Breast epithelium (tissue), 4 donors: Measurements from ENCODE around the gene MEG3. TPM values are rescaled to one million over a fixed set of nuclear protein-coding genes. Genes with fewer than 3 reads are reported as not detected.

ENCODE experiments used
- DNase-seq, 2 donors: peaks; one replicate each; pipeline ENCODE4 v3.0.0-alpha.2; 2019; ENCODE audit warnings: low spot score in 2 of 2
- H3K27ac ChIP-seq, 2 donors: fragments of 200-600 bp; sonication (generic) in 1 of 2; one replicate each; pipeline ENCODE4 v1.5.1; 2016 to 2019; ENCODE audit warnings: mild to moderate bottlenecking in 1 of 2
- H3K27me3 ChIP-seq, 2 donors: fragments of 200-600 bp; sonication (generic) in 1 of 2; one replicate each; pipeline versions ENCODE4 v1.5.1 to v1.6.0; 2017 to 2019; ENCODE audit warnings: control low read depth in 1 of 2, mild to moderate bottlenecking in 1 of 2
- H3K36me3 ChIP-seq: fragments of 200-600 bp; one replicate; pipeline ENCODE4 v1.5.1; 2019
- H3K4me1 ChIP-seq, 2 donors: fragments of 200-600 bp; sonication (generic); one replicate each; pipeline ENCODE4 v1.5.1; 2016 to 2019; ENCODE audit warnings: control low read depth in 1 of 2
- H3K4me3 ChIP-seq, 3 donors: fragments of 200-600 bp; sonication (generic); 1 replicate in 2 of 3; 2 replicates in 1 of 3; pipeline ENCODE4 v1.5.1; 2016 to 2019; ENCODE audit warnings: mild to moderate bottlenecking in 3 of 3, moderate library complexity in 2 of 3
- H3K9me3 ChIP-seq, 2 donors: fragments of 200-600 bp; sonication (generic) in 1 of 2; one replicate each; pipeline ENCODE4 v1.5.1; 2016 to 2019; ENCODE audit warnings: control low read depth in 1 of 2
- POLR2A ChIP-seq: fragments of 450-650 bp; IDR thresholded peaks from one replicate; pipeline ENCODE4 v1.6.1; 2016; ENCODE audit warnings: antibody characterized with exemption, mild to moderate bottlenecking, moderate library complexity
- POLR2AphosphoS5 ChIP-seq, 3 donors: sonication (generic); formaldehyde crosslinking; IDR thresholded peaks; one replicate each; pipeline ENCODE4 v1.6.1; 2017; ENCODE audit warnings: antibody characterized with exemption in 3 of 3
- intact Hi-C: fragments of 100-400 bp; cut with DNase I; formaldehyde crosslinking; loops from one replicate; pipeline ENCODE4 v1.15.1; 2023; ENCODE audit warnings: low total_unique reads
- total RNA-seq, 3 donors: library from RNA; depleted of rRNA; stranded (reverse); fragments of >200 nt; gene quantifications; one replicate each; pipeline ENCODE4 v1.1.0, GENCODE V29; 2016
- TF ChIP-seq, protein P1 (sequence below), 3 donors: fragments of 450-650 bp; IDR thresholded peaks; one replicate each; pipeline ENCODE4 v1.5.1; 2016 to 2017; ENCODE audit warnings: antibody characterized with exemption in 3 of 3, mild to moderate bottlenecking in 3 of 3, moderate library complexity in 3 of 3

MEG3 gene
- total RNA-seq, 3 donors from 2014 or later = 45.2 to 68.8 (median 49.8) TPM

DNA sequence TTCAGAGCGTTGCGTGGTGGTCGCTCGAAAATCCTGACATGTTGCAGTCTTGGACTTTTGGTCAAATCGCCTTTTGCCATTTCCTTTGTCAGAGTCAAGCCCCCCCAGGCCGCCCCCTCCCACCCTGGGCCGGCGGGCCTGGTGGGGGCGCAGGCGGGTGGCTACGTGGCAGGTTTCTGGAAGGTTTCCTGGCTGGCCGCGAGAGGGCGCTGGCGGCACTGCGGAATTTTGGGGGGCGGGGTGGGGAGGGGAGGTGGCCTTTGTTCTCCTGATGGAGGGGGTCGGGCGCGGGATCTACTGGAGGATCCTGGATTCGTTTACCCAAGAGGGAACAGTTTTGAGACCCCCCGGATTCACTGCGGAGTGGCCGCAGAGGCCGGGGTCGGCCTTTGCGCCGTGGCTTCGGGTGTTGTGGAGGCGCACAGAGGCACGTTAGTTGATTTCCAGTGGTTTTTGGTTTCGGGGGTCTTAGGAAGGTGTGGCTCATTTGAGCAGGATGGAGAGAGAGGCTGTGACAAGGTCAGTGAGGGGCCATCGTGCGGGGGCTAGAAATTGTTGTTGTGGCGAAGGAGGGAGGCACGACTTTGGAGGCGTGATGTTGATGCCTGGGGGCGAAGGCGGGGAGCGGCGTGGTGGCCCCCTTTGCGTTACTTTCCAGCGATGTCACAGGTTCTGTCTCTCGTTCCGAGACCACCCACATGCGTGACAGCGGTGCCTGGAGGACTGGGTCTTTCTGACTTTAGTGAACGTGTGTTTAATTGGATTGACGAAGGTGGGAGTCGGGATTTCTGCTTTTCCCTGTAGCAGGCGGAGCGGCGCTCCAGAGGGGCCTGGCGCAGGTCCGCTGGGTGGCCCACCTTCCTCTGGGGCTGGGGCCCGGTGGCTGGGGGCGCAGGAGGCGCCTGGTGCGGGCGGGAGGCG, 1.4 kb downstream of the MEG3 start:
- intact Hi-C loops = no loop called here
- TF ChIP-seq POLR2AphosphoS5 (IDR thresholded peaks at IDR 0.05) (no peak), POLR2A (no peak)
- TF ChIP-seq, protein P1, sequence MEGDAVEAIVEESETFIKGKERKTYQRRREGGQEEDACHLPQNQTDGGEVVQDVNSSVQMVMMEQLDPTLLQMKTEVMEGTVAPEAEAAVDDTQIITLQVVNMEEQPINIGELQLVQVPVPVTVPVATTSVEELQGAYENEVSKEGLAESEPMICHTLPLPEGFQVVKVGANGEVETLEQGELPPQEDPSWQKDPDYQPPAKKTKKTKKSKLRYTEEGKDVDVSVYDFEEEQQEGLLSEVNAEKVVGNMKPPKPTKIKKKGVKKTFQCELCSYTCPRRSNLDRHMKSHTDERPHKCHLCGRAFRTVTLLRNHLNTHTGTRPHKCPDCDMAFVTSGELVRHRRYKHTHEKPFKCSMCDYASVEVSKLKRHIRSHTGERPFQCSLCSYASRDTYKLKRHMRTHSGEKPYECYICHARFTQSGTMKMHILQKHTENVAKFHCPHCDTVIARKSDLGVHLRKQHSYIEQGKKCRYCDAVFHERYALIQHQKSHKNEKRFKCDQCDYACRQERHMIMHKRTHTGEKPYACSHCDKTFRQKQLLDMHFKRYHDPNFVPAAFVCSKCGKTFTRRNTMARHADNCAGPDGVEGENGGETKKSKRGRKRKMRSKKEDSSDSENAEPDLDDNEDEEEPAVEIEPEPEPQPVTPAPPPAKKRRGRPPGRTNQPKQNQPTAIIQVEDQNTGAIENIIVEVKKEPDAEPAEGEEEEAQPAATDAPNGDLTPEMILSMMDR (IDR thresholded peaks at IDR 0.05) = no peak
- no peak for DNase-seq

DNA sequence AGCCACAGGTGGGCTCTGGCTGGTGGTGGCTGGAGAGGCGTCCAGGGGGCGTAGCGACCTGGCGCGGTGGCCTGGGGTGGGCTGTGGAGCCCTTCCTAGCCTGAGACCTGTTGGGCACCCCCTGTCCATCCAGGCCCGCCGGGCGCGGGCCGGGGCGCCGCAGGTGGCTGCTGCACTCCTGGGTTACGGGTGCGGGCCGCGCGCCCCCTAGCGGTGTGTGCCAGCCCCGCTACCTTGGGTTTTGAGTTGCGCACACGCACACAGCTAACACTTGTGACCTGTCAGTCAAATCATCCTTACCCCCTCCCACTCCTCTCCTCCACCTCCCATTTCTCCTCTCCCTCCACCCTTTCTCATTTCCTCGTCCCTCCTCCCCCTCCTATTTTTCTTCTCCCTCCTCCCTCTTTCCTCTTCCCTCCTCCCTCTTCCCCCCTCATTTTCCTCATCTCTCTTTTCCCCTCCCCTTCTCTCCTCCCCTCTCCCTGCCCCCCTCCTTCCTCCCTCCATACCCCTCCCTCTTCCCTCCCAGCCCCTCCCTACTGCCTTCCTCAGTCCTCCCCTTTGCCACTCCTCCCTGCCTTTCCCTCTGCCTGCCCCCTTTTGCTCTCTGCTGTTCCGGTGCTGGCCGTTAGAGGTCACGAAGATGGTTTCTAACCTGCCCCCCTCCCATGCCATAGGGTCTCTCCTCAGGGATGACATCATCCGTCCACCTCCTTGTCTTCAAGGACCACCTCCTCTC, 2.3 kb downstream of the MEG3 start:
- Histone ChIP-seq H3K4me1 (no peaks in the 10 kb centered on the region), H3K36me3 (no peaks in the 10 kb centered on the region), H3K27ac (peak overlapping the region in 1 of 2 donors; percentile 19), H3K4me3 (peak overlapping the region; percentile 43 to 56 (median 47)), H3K27me3 (peaks cover 0 to 19% of the 10 kb centered on the region in 2 donors), H3K9me3 (peaks cover 3 to 9% of the 10 kb centered on the region in 2 donors)
- TF ChIP-seq POLR2A (no peak), POLR2AphosphoS5 (IDR thresholded peaks at IDR 0.05) (no peak)
- TF ChIP-seq, protein P1 (IDR thresholded peaks at IDR 0.05) = no peak
- intact Hi-C loops = no loop called here
- no peak for DNase-seq

More for the DNA sequence above, 1.4 kb downstream of the MEG3 start:
- H3K9me3 ChIP-seq = peaks cover 3 to 9% of the 10 kb centered on the region in 2 donors
- peaks cover 0 to 19% of the 10 kb centered on the region in 2 donors for H3K27me3 ChIP-seq
- no peaks in the 10 kb centered on the region for H3K36me3 ChIP-seq
- peak overlapping the region; percentile 45 to 67 for H3K27ac ChIP-seq
- H3K4me1 ChIP-seq = no peaks in the 10 kb centered on the region
- peak overlapping the region; percentile 43 to 56 (median 47) for H3K4me3 ChIP-seq

DNA sequence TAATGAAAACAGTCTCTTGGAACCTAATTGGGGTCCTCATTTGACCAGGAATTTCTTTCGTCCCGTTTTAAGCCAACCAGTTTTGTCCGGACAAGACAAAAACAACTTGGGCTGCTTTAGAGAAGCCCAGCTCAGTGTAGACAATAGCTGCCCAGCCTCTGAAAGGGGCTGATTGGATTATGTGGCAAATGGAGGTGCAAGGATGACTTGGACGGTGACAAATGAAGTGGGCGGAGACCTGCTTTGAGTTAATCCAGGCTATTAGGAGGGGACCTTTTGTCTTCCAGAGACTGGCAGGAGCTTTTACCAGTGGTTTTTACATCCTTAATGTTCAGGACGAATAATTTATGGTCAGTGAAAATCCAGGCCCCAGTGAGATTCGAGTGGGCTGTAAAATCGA, 4.8 kb downstream of the MEG3 start:
- no peaks in the 10 kb centered on the region for H3K36me3 ChIP-seq
- TF ChIP-seq POLR2A (no peak), POLR2AphosphoS5 (IDR thresholded peaks at IDR 0.05) (no peak)
- TF ChIP-seq, protein P1 (IDR thresholded peaks at IDR 0.05) = no peak
- no peaks in the 10 kb centered on the region for H3K4me1 ChIP-seq
- no peak for DNase-seq
- H3K4me3 ChIP-seq = no peak overlapping the region
- H3K27ac ChIP-seq = no peak overlapping the region
- H3K9me3 ChIP-seq = peaks cover 3 to 9% of the 10 kb centered on the region in 2 donors
- intact Hi-C loops = no loop called here
- H3K27me3 ChIP-seq = peaks cover 0 to 19% of the 10 kb centered on the region in 2 donors

DNA sequence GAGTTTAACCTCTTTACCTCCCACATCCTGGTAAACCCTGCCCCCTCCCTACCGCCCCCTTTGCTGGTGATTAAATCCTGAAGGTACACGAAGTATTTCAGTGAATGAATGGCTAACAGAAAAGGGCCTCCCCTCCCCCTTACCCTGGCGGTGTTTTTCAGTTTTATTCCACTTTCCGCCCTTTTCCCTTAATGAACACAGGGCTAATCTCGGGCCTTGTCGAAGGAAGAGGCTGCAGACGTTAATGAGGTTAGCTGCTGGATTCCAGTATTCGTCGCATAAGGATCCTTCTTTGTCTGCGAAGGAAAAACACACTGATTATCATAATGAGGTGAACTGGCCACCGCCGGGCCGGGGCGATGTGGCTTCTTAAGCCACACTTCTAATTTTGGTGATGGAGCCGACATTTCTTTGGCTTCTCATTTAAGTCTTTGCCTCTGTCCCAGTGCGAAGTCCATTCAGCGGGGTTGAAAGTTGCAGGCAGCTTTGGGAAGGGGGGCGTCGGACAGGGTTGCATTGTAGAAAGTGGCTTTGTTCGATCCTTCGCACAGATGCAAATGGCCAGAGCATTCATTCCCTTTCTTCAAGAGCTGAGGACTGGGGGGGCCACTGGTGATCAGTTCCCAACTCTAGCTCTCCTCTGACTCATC, 6.5 kb downstream of the MEG3 start:
- TF ChIP-seq POLR2A (no peak), POLR2AphosphoS5 (IDR thresholded peaks at IDR 0.05) (no peak)
- TF ChIP-seq, protein P1 (IDR thresholded peaks at IDR 0.05) = no peak

More for the DNA sequence above, 6.5 kb downstream of the MEG3 start:
- Histone ChIP-seq H3K27ac (no peak overlapping the region), H3K9me3 (peaks cover 3 to 9% of the 10 kb centered on the region in 2 donors), H3K27me3 (peaks cover 0 to 13% of the 10 kb centered on the region in 2 donors), H3K4me3 (no peak overlapping the region), H3K36me3 (no peaks in the 10 kb centered on the region), H3K4me1 (no peaks in the 10 kb centered on the region)
- no peak for DNase-seq
- intact Hi-C loops = no loop called here
